Measurements from ENCODE around the gene CAPN15. TPM values are rescaled to one million over a fixed set of nuclear protein-coding genes. Genes with fewer than 3 reads are reported as not detected.

CAPN15 gene
- polyA plus RNA-seq, 3 donors from 2014 or later = 9.2 to 30.7 (median 10.1) TPM

- no peak for DNase-seq
- no peak overlapping the region for H3K4me3 Mint-ChIP-seq
- H3K4me1 Mint-ChIP-seq = no peaks in the 10 kb centered on the region
- no peaks in the 10 kb centered on the region for H3K36me3 Mint-ChIP-seq
- peaks cover 0 to 3% (median 0%) of the 10 kb centered on the region in 3 donors for H3K27me3 Mint-ChIP-seq (ENCODE audit: low read depth in 3 of 3)
- H3K9me3 Mint-ChIP-seq = no peaks in the 10 kb centered on the region
- no peak overlapping the region for H3K27ac Mint-ChIP-seq
Observed at GRCh38 chr16:553601-554296, 26.2 kb downstream of the CAPN15 start.

- Mint-ChIP-seq H3K27ac (peak overlapping the region in 1 of 6 donors; percentile 39), H3K27me3 (ENCODE audit: low read depth in 3 of 3) (peaks cover 0 to 3% (median 0%) of the 10 kb centered on the region in 3 donors), H3K36me3 (no peaks in the 10 kb centered on the region), H3K4me1 (no peaks in the 10 kb centered on the region), H3K9me3 (no peaks in the 10 kb centered on the region), H3K4me3 (no peak overlapping the region)
- no peak for DNase-seq
Observed at GRCh38 chr16:554297-554621, 26.7 kb downstream of the CAPN15 start.

GRCh38 chr16:554640-555365 lies 27.3 kb downstream of the CAPN15 start:
- no peaks in the 10 kb centered on the region for H3K9me3 Mint-ChIP-seq
- peaks cover 0 to 5% (median 0%) of the 10 kb centered on the region in 3 donors for H3K27me3 Mint-ChIP-seq (ENCODE audit: low read depth in 3 of 3)
- H3K4me3 Mint-ChIP-seq = no peak overlapping the region
- H3K4me1 Mint-ChIP-seq = no peaks in the 10 kb centered on the region
- peak overlapping the region in 2 of 6 donors; percentile 35 to 39 for H3K27ac Mint-ChIP-seq
- peak in 1 of 3 donors; percentile 66 for DNase-seq
- no peaks in the 10 kb centered on the region for H3K36me3 Mint-ChIP-seq

GRCh38 chr16:555528-556473 lies 28.3 kb downstream of the CAPN15 start:
- H3K4me1 Mint-ChIP-seq = no peaks in the 10 kb centered on the region
- no peaks in the 10 kb centered on the region for H3K9me3 Mint-ChIP-seq
- no peak overlapping the region for H3K27ac Mint-ChIP-seq
- no peak for DNase-seq
- no peaks in the 10 kb centered on the region for H3K36me3 Mint-ChIP-seq
- no peak overlapping the region for H3K4me3 Mint-ChIP-seq
- H3K27me3 Mint-ChIP-seq (ENCODE audit: low read depth in 3 of 3) = peaks cover 0 to 5% (median 0%) of the 10 kb centered on the region in 3 donors

- Mint-ChIP-seq H3K27me3 (ENCODE audit: low read depth in 3 of 3) (peaks cover 0 to 5% (median 0%) of the 10 kb centered on the region in 3 donors), H3K27ac (no peak overlapping the region), H3K9me3 (no peaks in the 10 kb centered on the region), H3K36me3 (no peaks in the 10 kb centered on the region), H3K4me3 (no peak overlapping the region), H3K4me1 (no peaks in the 10 kb centered on the region)
- DNase-seq = no peak
Observed at GRCh38 chr16:556474-557173, 29.1 kb downstream of the CAPN15 start.

- Mint-ChIP-seq H3K27me3 (ENCODE audit: low read depth in 3 of 3) (peaks cover 0 to 7% (median 3%) of the 10 kb centered on the region in 3 donors), H3K27ac (no peak overlapping the region), H3K4me1 (peaks cover 0 to 6% of the 10 kb centered on the region in 2 donors), H3K9me3 (no peaks in the 10 kb centered on the region), H3K36me3 (no peaks in the 10 kb centered on the region), H3K4me3 (no peak overlapping the region)
- DNase-seq = no peak
Observed at GRCh38 chr16:557463-558297, 30.2 kb downstream of the CAPN15 start.

- DNase-seq = no peak
- H3K27ac Mint-ChIP-seq = no peak overlapping the region
- no peak overlapping the region for H3K4me3 Mint-ChIP-seq
- H3K4me1 Mint-ChIP-seq = peaks cover 0 to 6% of the 10 kb centered on the region in 2 donors
- H3K36me3 Mint-ChIP-seq = no peaks in the 10 kb centered on the region
- H3K27me3 Mint-ChIP-seq (ENCODE audit: low read depth in 3 of 3) = peaks cover 0 to 7% (median 3%) of the 10 kb centered on the region in 3 donors
- no peaks in the 10 kb centered on the region for H3K9me3 Mint-ChIP-seq
Observed at GRCh38 chr16:558298-559020, 30.9 kb downstream of the CAPN15 start.

GRCh38 chr16:559021-559380 lies 31.5 kb downstream of the CAPN15 start:
- Mint-ChIP-seq H3K36me3 (no peaks in the 10 kb centered on the region), H3K4me1 (peaks cover 0 to 6% of the 10 kb centered on the region in 2 donors), H3K27me3 (ENCODE audit: low read depth in 3 of 3) (peaks cover 0 to 7% (median 3%) of the 10 kb centered on the region in 3 donors), H3K9me3 (no peaks in the 10 kb centered on the region), H3K4me3 (no peak overlapping the region), H3K27ac (no peak overlapping the region)
- DNase-seq = no peak

- no peak for DNase-seq
- peaks cover 0 to 6% of the 10 kb centered on the region in 2 donors for H3K4me1 Mint-ChIP-seq
- H3K27me3 Mint-ChIP-seq (ENCODE audit: low read depth in 3 of 3) = peaks cover 0 to 7% (median 3%) of the 10 kb centered on the region in 3 donors
- H3K9me3 Mint-ChIP-seq = no peaks in the 10 kb centered on the region
- H3K4me3 Mint-ChIP-seq = no peak overlapping the region
- H3K36me3 Mint-ChIP-seq = no peaks in the 10 kb centered on the region
- H3K27ac Mint-ChIP-seq = no peak overlapping the region
Observed at GRCh38 chr16:559411-560203, 32.1 kb downstream of the CAPN15 start.

GRCh38 chr16:560204-560700 lies 32.7 kb downstream of the CAPN15 start, which contains the start of gene PRR35:
PRR35 (plus strand) TSS chr16:560394; CDS start chr16:563295, 2,901 bp downstream.
- Mint-ChIP-seq H3K27me3 (ENCODE audit: low read depth in 3 of 3) (peaks cover 0 to 7% (median 3%) of the 10 kb centered on the region in 3 donors), H3K4me3 (no peak within 1 kb of the TSS), H3K27ac (no peak within 1 kb of the TSS), H3K36me3 (no peaks in the 10 kb centered on the region), H3K9me3 (no peaks in the 10 kb centered on the region), H3K4me1 (peaks cover 0 to 6% of the 10 kb centered on the region in 2 donors)
- DNase-seq = no peak

GRCh38 chr16:560701-561412 lies 33.3 kb downstream of the CAPN15 start:
- no peak overlapping the region for H3K27ac Mint-ChIP-seq
- H3K4me3 Mint-ChIP-seq = no peak overlapping the region
- peaks cover 0 to 7% (median 3%) of the 10 kb centered on the region in 3 donors for H3K27me3 Mint-ChIP-seq (ENCODE audit: low read depth in 3 of 3)
- no peaks in the 10 kb centered on the region for H3K9me3 Mint-ChIP-seq
- DNase-seq = no peak
- no peaks in the 10 kb centered on the region for H3K36me3 Mint-ChIP-seq
- H3K4me1 Mint-ChIP-seq = peaks cover 0 to 6% of the 10 kb centered on the region in 2 donors
